ENCODE measurements around the gene UACA.

Gene UACA

DNA sequence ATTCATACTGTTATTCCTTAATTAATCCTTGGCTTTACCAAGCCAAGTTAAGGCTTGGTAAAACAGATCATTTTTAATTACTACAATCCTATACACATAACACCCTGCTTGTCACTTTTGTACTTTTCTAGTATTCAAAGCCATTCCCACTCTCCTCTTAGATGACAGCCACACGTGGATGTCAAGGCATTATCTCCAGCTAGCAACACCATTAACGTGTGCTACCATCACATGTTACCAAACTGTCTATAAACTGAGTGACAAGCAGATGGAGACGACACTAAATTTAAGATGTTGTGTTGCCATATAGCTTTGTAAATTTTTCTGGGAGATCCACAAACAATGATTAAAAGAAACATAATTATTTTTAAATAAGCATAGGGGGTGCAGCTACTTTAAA, 103.7 kb downstream of the UACA start:
- H3K9ac ChIP-seq (ENCODE audit: low read length): no peak overlapping the region
- no peaks in the 10 kb centered on the region for H3K27me3 ChIP-seq (ENCODE audit: control insufficient read depth, insufficient read depth, low read length)
- no peaks in the 10 kb centered on the region for H3K36me3 ChIP-seq (ENCODE audit: control insufficient read depth, insufficient read depth, low read length)
- H3K9me3 ChIP-seq (ENCODE audit: control insufficient read depth, low read length): no peaks in the 10 kb centered on the region
- H3K4me1 ChIP-seq (ENCODE audit: control insufficient read depth, insufficient read depth, low read length): no peaks in the 10 kb centered on the region
- H3K4me3 ChIP-seq (ENCODE audit: low read length): no peak overlapping the region

GRCh38 chr15:70658641-70659040, 104.7 kb downstream of the UACA start:
- no peaks in the 10 kb centered on the region for H3K36me3 ChIP-seq (ENCODE audit: control insufficient read depth, insufficient read depth, low read length)
- H3K9ac ChIP-seq (ENCODE audit: low read length): no peak overlapping the region
- no peak overlapping the region for H3K4me3 ChIP-seq (ENCODE audit: low read length)
- no peaks in the 10 kb centered on the region for H3K27me3 ChIP-seq (ENCODE audit: control insufficient read depth, insufficient read depth, low read length)
- no peaks in the 10 kb centered on the region for H3K9me3 ChIP-seq (ENCODE audit: control insufficient read depth, low read length)
- H3K4me1 ChIP-seq (ENCODE audit: control insufficient read depth, insufficient read depth, low read length): peaks cover 5% of the 10 kb centered on the region

DNA sequence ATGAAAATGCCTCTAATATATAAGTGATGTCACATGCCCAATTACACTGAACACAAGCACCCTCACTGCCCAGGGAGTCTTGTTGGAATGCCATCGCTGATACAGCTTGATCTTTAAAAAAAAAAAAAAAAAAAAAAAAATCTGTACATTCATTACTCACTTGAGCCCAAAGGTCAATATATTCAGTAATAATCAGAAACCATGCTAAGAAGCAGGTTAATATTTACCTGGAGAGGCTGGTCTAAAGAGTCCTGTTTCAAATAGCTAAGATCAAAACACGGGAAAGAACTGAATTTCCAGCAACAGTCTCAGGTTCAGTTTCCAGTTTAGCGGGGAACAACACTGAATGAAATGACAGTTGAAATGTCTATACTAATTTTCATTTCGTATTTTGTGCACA, 109.9 kb downstream of the UACA start:
- no peak overlapping the region for H3K4me3 ChIP-seq (ENCODE audit: low read length)
- no peaks in the 10 kb centered on the region for H3K36me3 ChIP-seq (ENCODE audit: control insufficient read depth, insufficient read depth, low read length)

DNA sequence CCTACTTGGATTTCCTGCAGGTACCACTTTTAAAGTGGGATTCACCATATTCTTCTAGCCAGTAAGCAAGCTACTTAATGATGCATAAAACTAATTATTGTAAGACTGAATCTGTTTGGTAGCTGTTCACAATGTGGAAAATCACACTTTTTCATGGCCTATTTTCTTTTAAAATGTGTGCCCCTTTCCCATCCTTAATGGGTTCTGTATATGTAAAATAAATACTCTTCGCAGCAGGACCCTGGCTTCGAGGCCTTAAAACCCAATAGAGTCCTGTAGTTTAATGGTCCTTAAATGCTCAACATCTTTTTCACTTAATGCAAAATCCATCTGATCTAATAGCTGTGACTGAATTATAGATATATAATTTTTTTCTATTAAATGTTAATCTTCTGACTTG, 111.0 kb downstream of the UACA start:
- no peaks in the 10 kb centered on the region for H3K36me3 ChIP-seq (ENCODE audit: control insufficient read depth, insufficient read depth, low read length)
- H3K4me1 ChIP-seq (ENCODE audit: control insufficient read depth, insufficient read depth, low read length): peaks cover 11% of the 10 kb centered on the region
- no peak overlapping the region for H3K9ac ChIP-seq (ENCODE audit: low read length)

More for the DNA sequence above, 109.9 kb downstream of the UACA start:
- Histone ChIP-seq H3K9ac (ENCODE audit: low read length) (no peak overlapping the region), H3K27me3 (ENCODE audit: control insufficient read depth, insufficient read depth, low read length) (no peaks in the 10 kb centered on the region), H3K4me1 (ENCODE audit: control insufficient read depth, insufficient read depth, low read length) (peaks cover 11% of the 10 kb centered on the region), H3K9me3 (ENCODE audit: control insufficient read depth, low read length) (no peaks in the 10 kb centered on the region)

DNA sequence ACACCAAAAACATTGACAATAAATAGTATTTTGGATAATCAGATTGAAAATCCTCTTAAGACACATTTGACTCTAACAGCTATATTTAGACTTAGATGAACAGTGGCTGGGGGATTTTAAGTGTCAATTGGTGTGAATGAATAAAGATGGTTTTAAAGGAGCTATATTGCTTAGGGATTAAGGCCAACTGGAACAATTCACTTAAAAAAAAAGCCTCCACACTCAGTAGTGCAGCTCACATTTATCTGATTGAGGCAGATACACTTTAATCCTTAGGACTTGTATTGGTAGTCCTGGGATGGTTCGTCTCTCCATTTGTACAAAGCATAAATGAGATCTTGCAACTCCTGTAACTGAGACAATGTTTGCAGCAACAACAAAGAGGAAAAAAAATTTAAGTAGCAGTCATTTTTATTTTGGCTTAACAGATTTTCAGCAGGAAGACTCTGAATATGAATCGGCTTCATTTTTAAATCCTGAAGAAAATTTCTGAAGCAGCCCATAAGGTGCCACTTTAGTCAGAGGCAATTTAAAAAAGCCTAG, 112.0 kb downstream of the UACA start:
- H3K4me1 ChIP-seq (ENCODE audit: control insufficient read depth, insufficient read depth, low read length): peaks cover 12% of the 10 kb centered on the region
- H3K27me3 ChIP-seq (ENCODE audit: control insufficient read depth, insufficient read depth, low read length): no peaks in the 10 kb centered on the region
- no peak overlapping the region for H3K4me3 ChIP-seq (ENCODE audit: low read length)
- no peaks in the 10 kb centered on the region for H3K9me3 ChIP-seq (ENCODE audit: control insufficient read depth, low read length)
- H3K36me3 ChIP-seq (ENCODE audit: control insufficient read depth, insufficient read depth, low read length): no peaks in the 10 kb centered on the region
- no peak overlapping the region for H3K9ac ChIP-seq (ENCODE audit: low read length)

More for the DNA sequence above, 111.0 kb downstream of the UACA start:
- Histone ChIP-seq H3K27me3 (ENCODE audit: control insufficient read depth, insufficient read depth, low read length) (no peaks in the 10 kb centered on the region), H3K9me3 (ENCODE audit: control insufficient read depth, low read length) (no peaks in the 10 kb centered on the region), H3K4me3 (ENCODE audit: low read length) (no peak overlapping the region)

- Histone ChIP-seq H3K36me3 (ENCODE audit: control insufficient read depth, insufficient read depth, low read length) (no peaks in the 10 kb centered on the region), H3K27me3 (ENCODE audit: control insufficient read depth, insufficient read depth, low read length) (no peaks in the 10 kb centered on the region), H3K9me3 (ENCODE audit: control insufficient read depth, low read length) (no peaks in the 10 kb centered on the region), H3K9ac (ENCODE audit: low read length) (no peak overlapping the region), H3K4me3 (ENCODE audit: low read length) (no peak overlapping the region), H3K4me1 (ENCODE audit: control insufficient read depth, insufficient read depth, low read length) (peaks cover 15% of the 10 kb centered on the region)
Observed at GRCh38 chr15:70650567-70651302, 112.6 kb downstream of the UACA start.

DNA sequence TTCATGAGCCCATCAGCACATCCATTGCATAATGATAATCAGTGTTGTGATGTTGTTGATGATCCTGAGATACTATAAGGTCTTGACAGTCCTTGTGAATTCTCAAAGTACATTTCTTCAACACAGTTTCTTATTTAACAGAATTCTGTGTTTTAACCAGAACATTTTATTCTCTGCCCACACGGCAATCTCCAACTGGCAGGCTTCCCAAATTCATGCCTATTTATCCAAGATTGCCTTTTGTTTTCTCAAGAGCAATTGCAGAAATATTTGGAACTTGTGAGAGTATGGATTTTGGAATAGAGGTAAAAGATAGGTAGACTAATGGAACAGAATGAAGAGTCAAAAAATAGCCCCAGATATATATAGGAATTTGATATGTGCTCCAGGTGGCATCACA, 116.0 kb downstream of the UACA start:
- H3K27me3 ChIP-seq (ENCODE audit: control insufficient read depth, insufficient read depth, low read length): no peaks in the 10 kb centered on the region
- no peak overlapping the region for H3K9ac ChIP-seq (ENCODE audit: low read length)
- H3K4me3 ChIP-seq (ENCODE audit: low read length): no peak overlapping the region
- no peaks in the 10 kb centered on the region for H3K36me3 ChIP-seq (ENCODE audit: control insufficient read depth, insufficient read depth, low read length)
- no peaks in the 10 kb centered on the region for H3K9me3 ChIP-seq (ENCODE audit: control insufficient read depth, low read length)
- H3K4me1 ChIP-seq (ENCODE audit: control insufficient read depth, insufficient read depth, low read length): peaks cover 10% of the 10 kb centered on the region

DNA sequence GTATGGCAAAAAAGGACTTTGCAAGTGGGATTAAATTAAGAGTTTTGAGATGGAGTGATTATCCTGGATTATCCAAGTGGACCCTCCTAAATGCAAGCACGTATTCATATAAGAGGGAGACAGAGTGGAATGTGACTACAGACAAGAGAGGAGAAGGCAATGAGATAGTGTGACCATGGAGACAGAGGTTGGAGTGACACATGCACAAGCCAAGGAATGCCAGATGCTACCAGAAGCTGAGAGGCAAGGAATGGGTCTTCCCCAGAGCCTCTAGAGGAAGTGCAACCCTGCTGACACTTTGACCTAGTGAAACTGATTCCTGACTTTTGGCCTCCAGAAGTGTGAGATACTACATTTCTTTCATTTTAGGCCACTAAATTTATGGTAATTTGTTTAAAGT, 117.2 kb downstream of the UACA start:
- Histone ChIP-seq H3K27me3 (ENCODE audit: control insufficient read depth, insufficient read depth, low read length) (no peaks in the 10 kb centered on the region), H3K4me1 (ENCODE audit: control insufficient read depth, insufficient read depth, low read length) (peaks cover 4% of the 10 kb centered on the region), H3K36me3 (ENCODE audit: control insufficient read depth, insufficient read depth, low read length) (no peaks in the 10 kb centered on the region), H3K4me3 (ENCODE audit: low read length) (no peak overlapping the region), H3K9me3 (ENCODE audit: control insufficient read depth, low read length) (no peaks in the 10 kb centered on the region), H3K9ac (ENCODE audit: low read length) (no peak overlapping the region)

DNA sequence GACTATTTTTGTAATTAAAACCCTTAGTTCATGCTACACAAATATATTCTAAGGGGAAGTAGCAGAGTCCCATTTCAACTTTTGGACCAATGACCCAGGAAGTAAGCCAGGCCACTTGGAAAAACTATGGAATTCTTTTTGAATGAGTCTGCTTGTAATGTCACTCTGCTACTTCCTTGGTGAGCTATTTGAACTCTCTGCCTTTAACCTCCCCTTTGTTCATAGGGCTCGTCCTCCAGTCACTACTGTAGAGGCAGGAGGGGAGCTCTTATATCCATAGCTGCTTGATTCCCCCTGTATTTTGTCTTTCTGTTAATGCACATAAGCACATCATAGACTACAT, 119.6 kb downstream of the UACA start:
- Histone ChIP-seq H3K4me3 (ENCODE audit: low read length) (no peak overlapping the region), H3K9me3 (ENCODE audit: control insufficient read depth, low read length) (no peaks in the 10 kb centered on the region), H3K4me1 (ENCODE audit: control insufficient read depth, insufficient read depth, low read length) (peaks cover 4% of the 10 kb centered on the region), H3K9ac (ENCODE audit: low read length) (no peak overlapping the region), H3K36me3 (ENCODE audit: control insufficient read depth, insufficient read depth, low read length) (no peaks in the 10 kb centered on the region), H3K27me3 (ENCODE audit: control insufficient read depth, insufficient read depth, low read length) (no peaks in the 10 kb centered on the region)

- no peak overlapping the region for H3K4me3 ChIP-seq (ENCODE audit: low read length)
- no peaks in the 10 kb centered on the region for H3K36me3 ChIP-seq (ENCODE audit: control insufficient read depth, insufficient read depth, low read length)
- peaks cover 4% of the 10 kb centered on the region for H3K4me1 ChIP-seq (ENCODE audit: control insufficient read depth, insufficient read depth, low read length)
- H3K9ac ChIP-seq (ENCODE audit: low read length): no peak overlapping the region
- no peaks in the 10 kb centered on the region for H3K9me3 ChIP-seq (ENCODE audit: control insufficient read depth, low read length)
- H3K27me3 ChIP-seq (ENCODE audit: control insufficient read depth, insufficient read depth, low read length): no peaks in the 10 kb centered on the region
Observed at GRCh38 chr15:70643106-70643782, 120.1 kb downstream of the UACA start.

- Histone ChIP-seq H3K9ac (ENCODE audit: low read length) (no peak overlapping the region), H3K27me3 (ENCODE audit: control insufficient read depth, insufficient read depth, low read length) (no peaks in the 10 kb centered on the region), H3K36me3 (ENCODE audit: control insufficient read depth, insufficient read depth, low read length) (no peaks in the 10 kb centered on the region), H3K4me3 (ENCODE audit: low read length) (no peak overlapping the region), H3K9me3 (ENCODE audit: control insufficient read depth, low read length) (no peaks in the 10 kb centered on the region), H3K4me1 (ENCODE audit: control insufficient read depth, insufficient read depth, low read length) (peaks cover 7% of the 10 kb centered on the region)
Observed at GRCh38 chr15:70636540-70637165, 126.7 kb downstream of the UACA start.

DNA sequence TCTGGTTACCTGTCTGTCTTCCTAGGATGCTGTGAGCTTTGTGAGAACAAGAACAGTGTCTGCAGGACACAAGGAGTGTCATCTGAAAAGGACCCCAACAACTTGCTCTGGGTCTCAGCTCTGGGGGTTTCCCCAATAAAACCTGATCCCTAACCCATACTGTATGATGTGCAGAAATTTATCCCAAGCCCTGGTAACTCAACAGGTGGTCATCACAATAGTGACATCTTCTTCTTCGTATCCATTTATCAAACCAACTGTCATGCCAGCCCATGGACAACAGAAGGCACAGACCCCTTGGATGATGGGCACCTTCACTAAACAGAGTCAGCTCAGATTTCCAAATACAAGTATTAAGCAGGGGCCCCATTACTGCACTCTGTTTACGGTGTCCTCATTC, 127.5 kb downstream of the UACA start:
- no peaks in the 10 kb centered on the region for H3K27me3 ChIP-seq (ENCODE audit: control insufficient read depth, insufficient read depth, low read length)
- no peak overlapping the region for H3K9ac ChIP-seq (ENCODE audit: low read length)
- peaks cover 7% of the 10 kb centered on the region for H3K4me1 ChIP-seq (ENCODE audit: control insufficient read depth, insufficient read depth, low read length)
- H3K36me3 ChIP-seq (ENCODE audit: control insufficient read depth, insufficient read depth, low read length): no peaks in the 10 kb centered on the region
- no peak overlapping the region for H3K4me3 ChIP-seq (ENCODE audit: low read length)
- H3K9me3 ChIP-seq (ENCODE audit: control insufficient read depth, low read length): no peaks in the 10 kb centered on the region

All from mucosa of stomach (tissue), 1 donor.